HEK293 (cell line): ENCODE results near the gene LRP1.

Experiments used
- ATF2 ChIP-seq: fragments of 450-650 bp; formaldehyde crosslinking; IDR thresholded peaks from 2 replicates; pipeline ENCODE4 v1.5.1; 2016; ENCODE audit warnings: missing biosample characterization, missing genetic modification characterization, low read depth
- BCL11B ChIP-seq: fragments of 450-650 bp; formaldehyde crosslinking; IDR thresholded peaks from 2 replicates; pipeline ENCODE4 v1.5.1; 2016; ENCODE audit warnings: low read depth, missing biosample characterization, missing genetic modification characterization
- GLIS1 ChIP-seq: fragments of 450-650 bp; formaldehyde crosslinking; IDR thresholded peaks from 2 replicates; pipeline ENCODE4 v1.5.1; 2016; ENCODE audit warnings: missing biosample characterization, missing genetic modification characterization
- HOXA7 ChIP-seq: sonication (generic); formaldehyde crosslinking; IDR thresholded peaks from 2 replicates; pipeline ENCODE4 v1.8.1; 2022; ENCODE audit warnings: missing genetic modification reagents, borderline replicate concordance
- RBAK ChIP-seq: fragments of 450-650 bp; formaldehyde crosslinking; IDR thresholded peaks from 2 replicates; pipeline ENCODE4 v1.5.1; 2016; ENCODE audit warnings: missing biosample characterization, missing genetic modification characterization
- REPIN1 ChIP-seq: fragments of 450-650 bp; formaldehyde crosslinking; IDR thresholded peaks from 2 replicates; pipeline ENCODE4 v1.5.1; 2017; ENCODE audit warnings: missing biosample characterization, missing genetic modification characterization, low read depth
- SCRT2 ChIP-seq: fragments of 450-650 bp; formaldehyde crosslinking; IDR thresholded peaks from 2 replicates; pipeline ENCODE4 v1.5.1; 2016; ENCODE audit warnings: missing biosample characterization, missing genetic modification characterization
- SP7 ChIP-seq: fragments of 450-650 bp; formaldehyde crosslinking; IDR thresholded peaks from 2 replicates; pipeline ENCODE4 v1.5.1; 2016; ENCODE audit warnings: missing biosample characterization, missing genetic modification characterization
- YY1 ChIP-seq: fragments of 450-650 bp; formaldehyde crosslinking; IDR thresholded peaks from 2 replicates; pipeline ENCODE4 v1.5.1; 2018; ENCODE audit warnings: missing biosample characterization, missing genetic modification characterization
- ZBTB17 ChIP-seq: fragments of 450-650 bp; formaldehyde crosslinking; IDR thresholded peaks from 2 replicates; pipeline ENCODE4 v1.5.1; 2016; ENCODE audit warnings: missing biosample characterization, missing genetic modification characterization
- ZBTB20 ChIP-seq: fragments of 450-650 bp; formaldehyde crosslinking; IDR thresholded peaks from 2 replicates; pipeline ENCODE4 v1.5.1; 2016; ENCODE audit warnings: missing biosample characterization, missing genetic modification characterization
- ZBTB48 ChIP-seq: fragments of 450-650 bp; formaldehyde crosslinking; IDR thresholded peaks from 2 replicates; pipeline ENCODE4 v1.5.1; 2016; ENCODE audit warnings: missing biosample characterization, missing genetic modification characterization
- ZBTB8A ChIP-seq: fragments of 450-650 bp; formaldehyde crosslinking; IDR thresholded peaks from 2 replicates; pipeline ENCODE4 v1.5.1; 2016; ENCODE audit warnings: missing biosample characterization, missing genetic modification characterization
- ZFP41 ChIP-seq: fragments of 450-650 bp; formaldehyde crosslinking; IDR thresholded peaks from 2 replicates; pipeline ENCODE4 v1.5.1; 2016; ENCODE audit warnings: missing biosample characterization, missing genetic modification characterization, borderline replicate concordance
- ZIC2 ChIP-seq: fragments of 450-650 bp; formaldehyde crosslinking; IDR thresholded peaks from 2 replicates; pipeline ENCODE4 v1.5.1; 2016; ENCODE audit warnings: missing biosample characterization, missing genetic modification characterization
- ZNF132 ChIP-seq: fragments of 450-650 bp; formaldehyde crosslinking; IDR thresholded peaks from 2 replicates; pipeline ENCODE4 v1.5.1; 2017; ENCODE audit warnings: missing biosample characterization, missing genetic modification characterization, borderline replicate concordance
- ZNF146 ChIP-seq: fragments of 450-650 bp; formaldehyde crosslinking; IDR thresholded peaks from 2 replicates; pipeline ENCODE4 v1.5.1; 2016; ENCODE audit warnings: missing biosample characterization, missing genetic modification characterization
- ZNF155 ChIP-seq: fragments of 450-650 bp; formaldehyde crosslinking; IDR thresholded peaks from 2 replicates; pipeline ENCODE4 v1.5.1; 2016; ENCODE audit warnings: missing biosample characterization, missing genetic modification characterization
- ZNF2 ChIP-seq: fragments of 450-650 bp; formaldehyde crosslinking; IDR thresholded peaks from 2 replicates; pipeline ENCODE4 v1.5.1; 2016; ENCODE audit warnings: missing biosample characterization, missing genetic modification characterization
- ZNF223 ChIP-seq: fragments of 450-650 bp; formaldehyde crosslinking; IDR thresholded peaks from 2 replicates; pipeline ENCODE4 v1.5.1; 2016; ENCODE audit warnings: missing biosample characterization, missing genetic modification characterization
- ZNF266 ChIP-seq: fragments of 450-650 bp; formaldehyde crosslinking; IDR thresholded peaks from 2 replicates; pipeline ENCODE4 v1.5.1; 2016; ENCODE audit warnings: missing biosample characterization, missing genetic modification characterization, low read depth
- ZNF426 ChIP-seq: fragments of 450-650 bp; formaldehyde crosslinking; IDR thresholded peaks from 2 replicates; pipeline ENCODE4 v1.5.1; 2017; ENCODE audit warnings: missing biosample characterization, missing genetic modification characterization, mild to moderate bottlenecking, inconsistent platforms, moderate library complexity
- ZNF433 ChIP-seq: fragments of 450-650 bp; formaldehyde crosslinking; IDR thresholded peaks from 2 replicates; pipeline ENCODE4 v1.5.1; 2016; ENCODE audit warnings: missing biosample characterization, missing genetic modification characterization, low read depth
- ZNF48 ChIP-seq: fragments of 450-650 bp; formaldehyde crosslinking; IDR thresholded peaks from 2 replicates; pipeline ENCODE4 v1.5.1; 2016; ENCODE audit warnings: missing biosample characterization, missing genetic modification characterization
- ZNF510 ChIP-seq: fragments of 450-650 bp; formaldehyde crosslinking; IDR thresholded peaks from 2 replicates; pipeline ENCODE4 v1.5.1; 2018; ENCODE audit warnings: mild to moderate bottlenecking, missing genetic modification characterization, missing biosample characterization; ENCODE audit not compliant: insufficient replicate concordance
- ZNF571 ChIP-seq: fragments of 450-650 bp; formaldehyde crosslinking; IDR thresholded peaks from 2 replicates; pipeline ENCODE4 v1.5.0; 2017; ENCODE audit warnings: missing biosample characterization, missing genetic modification characterization
- ZNF596 ChIP-seq: fragments of 450-650 bp; IDR thresholded peaks from 2 replicates; pipeline ENCODE4 v1.5.0; 2018; ENCODE audit warnings: missing biosample characterization, mild to moderate bottlenecking, missing genetic modification characterization, moderate library complexity
- ZNF792 ChIP-seq: fragments of 450-650 bp; formaldehyde crosslinking; IDR thresholded peaks from 2 replicates; pipeline ENCODE4 v1.5.1; 2016; ENCODE audit warnings: missing biosample characterization, missing genetic modification characterization
- TF ChIP-seq, protein P1 (sequence below): fragments of 450-650 bp; formaldehyde crosslinking; IDR thresholded peaks from 2 replicates; pipeline ENCODE4 v1.5.1; 2016; ENCODE audit warnings: missing biosample characterization, missing genetic modification characterization

Gene LRP1

GRCh38 chr12:57216921-57217879 is 88.9 kb downstream of the LRP1 start (continued):
- TF ChIP-seq, protein P1, sequence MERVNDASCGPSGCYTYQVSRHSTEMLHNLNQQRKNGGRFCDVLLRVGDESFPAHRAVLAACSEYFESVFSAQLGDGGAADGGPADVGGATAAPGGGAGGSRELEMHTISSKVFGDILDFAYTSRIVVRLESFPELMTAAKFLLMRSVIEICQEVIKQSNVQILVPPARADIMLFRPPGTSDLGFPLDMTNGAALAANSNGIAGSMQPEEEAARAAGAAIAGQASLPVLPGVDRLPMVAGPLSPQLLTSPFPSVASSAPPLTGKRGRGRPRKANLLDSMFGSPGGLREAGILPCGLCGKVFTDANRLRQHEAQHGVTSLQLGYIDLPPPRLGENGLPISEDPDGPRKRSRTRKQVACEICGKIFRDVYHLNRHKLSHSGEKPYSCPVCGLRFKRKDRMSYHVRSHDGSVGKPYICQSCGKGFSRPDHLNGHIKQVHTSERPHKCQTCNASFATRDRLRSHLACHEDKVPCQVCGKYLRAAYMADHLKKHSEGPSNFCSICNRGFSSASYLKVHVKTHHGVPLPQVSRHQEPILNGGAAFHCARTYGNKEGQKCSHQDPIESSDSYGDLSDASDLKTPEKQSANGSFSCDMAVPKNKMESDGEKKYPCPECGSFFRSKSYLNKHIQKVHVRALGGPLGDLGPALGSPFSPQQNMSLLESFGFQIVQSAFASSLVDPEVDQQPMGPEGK (tag by site-specific recombination), result peak; percentile 83
- TF ChIP-seq ZNF510 (tag by site-specific recombination) (no peak), ZIC2 (tag by site-specific recombination) (peak; percentile 28; the same call in 1 of the 2 replicates), ATF2 (no peak), ZNF433 (no peak), ZNF2 (tag by site-specific recombination) (peak; percentile 63; the same call in 1 of the 2 replicates), ZNF571 (tag by site-specific recombination) (no peak), ZNF596 (tag by site-specific recombination) (no peak), REPIN1 (tag by site-specific recombination) (no peak), SCRT2 (tag by site-specific recombination) (peak; percentile 67), ZNF426 (tag by site-specific recombination) (no peak), GLIS1 (peak; percentile 44), ZNF155 (tag by site-specific recombination) (no peak), ZBTB17 (peak; percentile 80; the same call in 1 of the 2 replicates), SP7 (no peak), BCL11B (tag by site-specific recombination) (peak; percentile 26; the same call in 1 of the 2 replicates), YY1 (tag by site-specific recombination) (no peak), ZNF48 (tag by site-specific recombination) (no peak), ZBTB20 (tag by site-specific recombination) (peak; percentile 29; the same call in 1 of the 2 replicates), ZFP41 (tag by site-specific recombination) (no peak), ZBTB48 (tag by site-specific recombination) (peak; percentile 80), ZNF792 (no peak), ZNF132 (tag by site-specific recombination) (no peak), HOXA7 (no peak), ZNF266 (tag by site-specific recombination) (no peak), ZNF146 (tag by site-specific recombination) (no peak), ZBTB8A (tag by site-specific recombination) (peak; percentile 79), ZNF223 (tag by site-specific recombination) (no peak), RBAK (tag by site-specific recombination) (no peak)
